Natural killer cell treated with Interleukin-12 subunit alpha and Interleukin-12 subunit beta and Interleukin-15 and Interleukin-18, amount 100 ng/mL, for 72 hours (primary cell): Measurements from ENCODE around the gene ATP6V0A4. TPM values are rescaled to one million over a fixed set of nuclear protein-coding genes. Genes with fewer than 3 reads are reported as not detected.
"Not testable (repeated sequence)": the region's sequence is repeated elsewhere in the genome, so short reads cannot be mapped to it uniquely, and the experiment has no call there.

ENCODE experiments used
- ATAC-seq, 2 donors: fragments of 150-1000 bp; cut with Tn5 transposase in 1 of 2; sonication (Bioruptor Pico), chemical (Tn5 transposase) in 1 of 2; 2 replicates each; pipeline ENCODE4 v1.10.0; 2021
- DNase-seq: peaks from one replicate; pipeline ENCODE4 v3.0.0; 2022; ENCODE audit warnings: low spot score
- H3K27ac Mint-ChIP-seq, 2 donors: 1 replicate in 1 of 2; 2 replicates in 1 of 2; pipeline ENCODE4 v1.8.0; 2022; ENCODE audit warnings: mixed read lengths in 2 of 2, mild to moderate bottlenecking in 1 of 2, moderate library complexity in 1 of 2
- H3K27me3 Mint-ChIP-seq, 2 donors: 1 replicate in 1 of 2; 2 replicates in 1 of 2; pipeline ENCODE4 v1.8.0; 2022; ENCODE audit warnings: mixed read lengths in 2 of 2
- H3K36me3 Mint-ChIP-seq: one replicate; pipeline ENCODE4 v1.8.0; 2022; ENCODE audit warnings: mixed read lengths
- H3K4me1 Mint-ChIP-seq, 2 donors: 1 replicate in 1 of 2; 2 replicates in 1 of 2; pipeline ENCODE4 v1.8.0; 2022; ENCODE audit warnings: low read depth in 2 of 2, mixed read lengths in 2 of 2, mild to moderate bottlenecking in 1 of 2
- H3K4me3 Mint-ChIP-seq: one replicate; pipeline ENCODE4 v1.8.0; 2022; ENCODE audit warnings: mixed read lengths
- H3K9me3 Mint-ChIP-seq: 2 replicates; pipeline ENCODE4 v1.8.0; 2022; ENCODE audit warnings: mixed read lengths
- total RNA-seq, 2 donors: library from RNA; stranded (reverse); gene quantifications; one replicate each; pipeline ENCODE4 v1.2.3, GENCODE V29; 2022

Gene ATP6V0A4
- total RNA-seq, 2 donors from 2014 or later: 0.21 to 0.98 TPM

DNA sequence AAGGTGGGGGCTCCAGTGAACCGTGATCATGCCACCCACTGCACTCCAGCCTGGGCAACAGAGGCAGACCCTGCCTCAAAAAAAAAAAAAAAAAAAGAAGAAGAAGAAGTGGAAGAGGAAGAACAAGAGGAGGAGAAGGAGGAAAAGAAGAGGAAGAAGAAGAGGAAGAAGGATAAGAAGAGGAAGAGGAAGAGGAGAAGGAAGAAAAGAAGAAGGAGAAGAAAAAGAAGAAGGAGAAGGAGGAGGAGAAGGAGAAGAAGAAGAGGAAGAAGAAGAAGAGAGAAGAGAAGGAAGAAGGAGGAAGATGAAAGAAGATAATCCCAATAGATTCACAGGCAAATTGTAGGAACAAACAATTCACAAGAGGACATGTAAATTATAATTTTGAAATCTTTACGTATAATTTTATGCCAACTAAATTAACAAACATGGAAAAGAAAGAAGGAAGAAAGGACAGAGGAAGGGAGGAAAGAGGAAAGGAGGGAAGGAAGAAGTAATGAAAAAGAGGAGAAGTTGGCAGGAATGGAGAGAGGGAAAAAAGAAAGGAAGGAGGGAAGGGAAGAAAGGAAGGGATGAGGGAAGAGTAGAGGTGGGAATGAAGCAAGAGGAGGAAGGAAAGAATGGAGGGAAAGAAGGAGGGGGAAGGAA lies 100.3 kb downstream of the ATP6V0A4 start:
- no peaks in the 10 kb centered on the region for H3K4me1 Mint-ChIP-seq
- ATAC-seq: no peak
- DNase-seq: no peak
- no peak overlapping the region for H3K4me3 Mint-ChIP-seq
- no peak overlapping the region for H3K27ac Mint-ChIP-seq
- no peaks in the 10 kb centered on the region for H3K36me3 Mint-ChIP-seq
- H3K27me3 Mint-ChIP-seq: peaks cover 7 to 14% of the 10 kb centered on the region in 2 donors
- H3K9me3 Mint-ChIP-seq: no peaks in the 10 kb centered on the region

DNA sequence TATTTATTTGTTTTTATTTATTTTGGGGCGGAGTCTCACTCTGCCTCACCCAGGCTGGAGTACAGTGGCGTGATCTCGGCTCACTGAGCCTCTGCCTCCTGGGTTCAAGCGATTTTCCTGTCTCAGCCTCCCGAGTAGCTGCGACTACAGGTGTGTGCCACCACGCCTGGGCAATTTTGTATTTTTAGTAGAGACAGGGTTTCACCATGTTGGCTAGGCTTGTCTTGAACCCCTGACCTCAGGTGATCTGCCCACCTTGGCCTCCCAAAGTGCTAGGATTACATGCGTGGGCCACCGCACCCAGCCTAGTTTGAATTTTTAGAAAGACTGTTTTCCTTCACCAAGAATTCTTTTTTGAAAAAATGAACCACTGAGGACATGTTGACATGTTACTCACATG lies 102.2 kb downstream of the ATP6V0A4 start:
- H3K27me3 Mint-ChIP-seq: peaks cover 9 to 14% of the 10 kb centered on the region in 2 donors
- ATAC-seq, H3K4me3 Mint-ChIP-seq, H3K4me1 Mint-ChIP-seq, H3K27ac Mint-ChIP-seq, H3K9me3 Mint-ChIP-seq, H3K36me3 Mint-ChIP-seq, DNase-seq: not testable (repeated sequence)

DNA sequence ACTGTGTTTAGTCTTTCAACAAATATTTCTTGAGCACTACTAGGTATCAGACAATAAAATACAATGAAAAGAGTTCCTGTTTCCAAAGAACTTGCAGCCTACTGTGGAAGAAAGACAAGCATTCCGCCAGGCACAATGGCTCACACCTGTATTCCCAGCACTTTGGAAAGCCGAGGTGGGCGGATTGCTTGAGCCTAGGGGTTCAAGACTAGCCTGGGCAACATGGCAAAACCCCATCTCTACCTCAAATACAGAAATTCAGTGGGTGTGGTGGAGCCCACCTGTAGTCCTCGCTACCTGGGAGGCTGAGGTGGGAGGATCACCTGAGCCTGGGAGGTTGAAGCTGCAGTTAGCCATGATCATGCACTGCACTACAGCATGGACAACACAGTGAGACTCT lies 102.9 kb downstream of the ATP6V0A4 start:
- no peaks in the 10 kb centered on the region for H3K36me3 Mint-ChIP-seq
- ATAC-seq: no peak
- H3K27me3 Mint-ChIP-seq: peaks cover 9 to 14% of the 10 kb centered on the region in 2 donors
- H3K4me3 Mint-ChIP-seq: no peak overlapping the region
- H3K27ac Mint-ChIP-seq: no peak overlapping the region
- H3K9me3 Mint-ChIP-seq: no peaks in the 10 kb centered on the region
- DNase-seq: no peak
- no peaks in the 10 kb centered on the region for H3K4me1 Mint-ChIP-seq

DNA sequence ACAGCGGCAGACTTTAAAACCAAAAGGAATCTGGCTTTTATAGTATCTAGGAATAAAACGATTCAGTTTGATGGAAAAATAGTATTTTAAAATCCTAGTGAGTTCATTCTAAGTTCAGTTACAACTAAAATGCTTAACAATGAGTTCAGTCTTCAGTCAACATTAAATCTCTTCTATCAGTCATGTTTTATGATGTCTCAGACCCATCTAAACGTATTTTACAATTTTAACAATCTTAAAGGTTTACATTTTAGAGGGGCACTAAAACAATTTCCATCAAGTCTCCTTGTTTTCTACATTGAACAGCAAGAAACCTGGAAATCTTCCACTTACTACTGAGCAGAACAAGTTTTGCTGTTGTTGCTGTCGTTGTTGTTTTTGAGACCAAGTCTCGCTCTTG lies 106.8 kb downstream of the ATP6V0A4 start:
- peaks cover 3% of the 10 kb centered on the region for H3K9me3 Mint-ChIP-seq
- ATAC-seq: no peak
- no peak overlapping the region for H3K4me3 Mint-ChIP-seq
- no peaks in the 10 kb centered on the region for H3K36me3 Mint-ChIP-seq
- DNase-seq: no peak
- peaks cover 0 to 7% of the 10 kb centered on the region in 2 donors for H3K4me1 Mint-ChIP-seq
- H3K27ac Mint-ChIP-seq: no peak overlapping the region
- H3K27me3 Mint-ChIP-seq: peaks cover 5 to 9% of the 10 kb centered on the region in 2 donors

DNA sequence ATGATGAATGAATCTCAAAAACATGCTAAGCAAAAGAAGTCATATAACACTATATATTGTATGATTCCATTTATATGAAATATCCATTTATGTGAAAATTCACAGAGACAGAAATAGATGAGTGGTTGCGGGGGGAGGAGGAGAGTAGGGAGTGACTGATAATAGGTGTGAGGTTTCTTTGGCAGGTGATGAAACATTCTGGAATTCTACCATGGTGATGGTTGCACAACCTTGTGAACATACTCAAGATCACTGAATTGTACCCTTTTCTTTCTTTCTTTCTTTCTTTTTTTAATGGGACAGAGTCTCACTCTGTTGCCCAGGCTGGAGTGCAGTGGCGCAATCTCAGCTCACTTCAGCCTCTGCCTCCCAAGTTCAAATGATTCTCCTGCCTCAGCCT lies 107.5 kb downstream of the ATP6V0A4 start:
- H3K27me3 Mint-ChIP-seq: peaks cover 5 to 9% of the 10 kb centered on the region in 2 donors
- peaks cover 3% of the 10 kb centered on the region for H3K9me3 Mint-ChIP-seq
- no peaks in the 10 kb centered on the region for H3K36me3 Mint-ChIP-seq
- DNase-seq (no peak), ATAC-seq (no peak)
- H3K27ac Mint-ChIP-seq: no peak overlapping the region
- H3K4me1 Mint-ChIP-seq: peaks cover 0 to 7% of the 10 kb centered on the region in 2 donors
- no peak overlapping the region for H3K4me3 Mint-ChIP-seq

DNA sequence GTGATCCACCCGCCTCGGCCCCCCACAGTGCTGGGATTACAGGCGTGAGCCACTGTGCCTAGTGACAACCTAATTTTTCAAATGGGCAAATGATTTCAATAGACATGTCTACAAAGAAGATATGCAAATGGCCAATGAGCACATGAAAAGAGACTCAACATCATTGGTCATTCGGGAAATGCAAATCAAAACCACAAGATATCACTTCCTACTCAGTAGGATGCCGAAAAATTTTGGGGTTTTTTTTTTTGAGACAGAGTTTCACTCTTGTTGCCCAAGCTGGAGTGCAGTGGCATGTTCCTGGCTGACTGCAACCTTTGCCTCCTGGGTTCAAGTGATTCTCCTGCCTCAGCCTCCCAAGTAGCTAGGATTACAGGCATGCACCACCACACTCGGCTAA lies 110.0 kb downstream of the ATP6V0A4 start:
- not testable (repeated sequence) for H3K27ac Mint-ChIP-seq, H3K9me3 Mint-ChIP-seq, H3K4me1 Mint-ChIP-seq, H3K27me3 Mint-ChIP-seq, H3K36me3 Mint-ChIP-seq, H3K4me3 Mint-ChIP-seq, DNase-seq
- ATAC-seq: peak; percentile 57 to 69

- H3K4me1 Mint-ChIP-seq: peaks cover 0 to 7% of the 10 kb centered on the region in 2 donors
- ATAC-seq (no peak), DNase-seq (no peak)
- H3K9me3 Mint-ChIP-seq: peaks cover 3% of the 10 kb centered on the region
- peaks cover 13 to 15% of the 10 kb centered on the region in 2 donors for H3K27me3 Mint-ChIP-seq
- no peaks in the 10 kb centered on the region for H3K36me3 Mint-ChIP-seq
- H3K27ac Mint-ChIP-seq: no peak overlapping the region
- H3K4me3 Mint-ChIP-seq: no peak overlapping the region
Measured at GRCh38 chr7:138684340-138684739, 113.7 kb downstream of the ATP6V0A4 start.

DNA sequence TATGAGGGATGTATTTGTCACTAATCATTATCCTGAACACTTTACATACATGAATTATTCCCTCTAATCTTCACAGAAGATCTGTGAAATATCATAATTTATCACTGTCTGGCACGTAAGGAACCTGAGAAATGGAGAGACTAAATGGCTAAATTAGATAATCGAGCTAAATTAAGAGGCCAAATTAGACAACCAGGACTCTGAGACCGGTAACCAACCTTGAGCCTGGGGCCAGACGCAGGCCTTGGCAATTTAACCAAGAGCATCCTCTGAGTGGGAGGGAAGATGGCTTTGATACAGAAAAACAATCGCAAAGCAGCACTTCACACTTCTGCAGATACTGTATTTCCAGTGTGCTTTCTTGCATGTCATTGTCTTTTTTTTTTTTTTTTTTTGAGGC lies 118.2 kb downstream of the ATP6V0A4 start:
- no peak for DNase-seq
- H3K4me3 Mint-ChIP-seq: no peak overlapping the region
- H3K27me3 Mint-ChIP-seq: peaks cover 8 to 9% of the 10 kb centered on the region in 2 donors
- ATAC-seq: no peak
- no peaks in the 10 kb centered on the region for H3K9me3 Mint-ChIP-seq
- H3K36me3 Mint-ChIP-seq: no peaks in the 10 kb centered on the region
- no peaks in the 10 kb centered on the region for H3K4me1 Mint-ChIP-seq
- no peak overlapping the region for H3K27ac Mint-ChIP-seq

DNA sequence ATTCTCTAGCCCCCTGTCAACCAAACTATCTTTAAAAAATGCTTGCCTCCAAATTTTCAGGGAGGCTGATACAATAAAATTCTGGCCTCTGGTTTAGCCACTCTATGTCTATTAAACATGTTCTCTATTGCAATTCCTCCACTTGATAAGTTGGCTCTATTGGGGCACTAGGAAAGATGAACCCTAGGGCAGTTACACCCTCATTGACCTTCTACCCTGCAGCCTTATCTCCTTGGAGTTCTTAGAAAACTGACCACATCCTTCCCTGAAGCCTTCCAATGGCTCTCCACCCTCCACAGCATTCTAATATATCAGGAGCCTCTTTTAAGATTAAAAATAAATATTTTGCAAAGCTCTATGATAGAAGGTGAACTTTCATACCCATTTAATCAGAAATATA lies 127.4 kb downstream of the ATP6V0A4 start:
- H3K4me3 Mint-ChIP-seq: no peak overlapping the region
- no peak for DNase-seq
- no peak overlapping the region for H3K27ac Mint-ChIP-seq
- no peak for ATAC-seq
- no peaks in the 10 kb centered on the region for H3K36me3 Mint-ChIP-seq
- H3K4me1 Mint-ChIP-seq: peaks cover 4 to 10% of the 10 kb centered on the region in 2 donors
- no peaks in the 10 kb centered on the region for H3K9me3 Mint-ChIP-seq
- H3K27me3 Mint-ChIP-seq: peaks cover 15 to 21% of the 10 kb centered on the region in 2 donors

DNA sequence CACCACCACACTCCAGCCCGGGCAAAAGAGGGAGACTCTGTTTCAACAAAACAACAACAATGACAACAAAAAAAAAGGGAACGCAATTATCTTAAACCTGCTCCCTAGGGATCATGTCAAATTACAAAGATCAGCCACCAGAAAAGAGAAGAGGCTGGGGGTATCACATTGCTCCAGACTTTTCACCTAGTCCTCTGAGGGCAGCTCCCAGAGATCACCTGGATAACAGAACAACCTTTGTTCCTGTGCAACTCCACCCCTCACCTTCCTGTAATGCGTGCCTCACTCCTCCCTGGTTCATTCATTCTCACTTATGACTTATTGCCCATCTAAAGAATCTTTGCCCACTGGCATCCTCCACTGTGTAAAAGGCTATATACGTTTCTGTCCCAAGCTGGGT lies 128.6 kb downstream of the ATP6V0A4 start:
- peaks cover 22 to 28% of the 10 kb centered on the region in 2 donors for H3K27me3 Mint-ChIP-seq
- H3K27ac Mint-ChIP-seq: no peak overlapping the region
- no peak overlapping the region for H3K4me3 Mint-ChIP-seq
- ATAC-seq (no peak), DNase-seq (no peak)
- no peaks in the 10 kb centered on the region for H3K9me3 Mint-ChIP-seq
- no peaks in the 10 kb centered on the region for H3K36me3 Mint-ChIP-seq
- peaks cover 6 to 10% of the 10 kb centered on the region in 2 donors for H3K4me1 Mint-ChIP-seq

GRCh38 chr7:138668946-138669345 lies 129.1 kb downstream of the ATP6V0A4 start:
- H3K4me3 Mint-ChIP-seq: no peak overlapping the region
- H3K9me3 Mint-ChIP-seq: no peaks in the 10 kb centered on the region
- H3K27me3 Mint-ChIP-seq: peaks cover 22 to 28% of the 10 kb centered on the region in 2 donors
- no peak overlapping the region for H3K27ac Mint-ChIP-seq
- DNase-seq (no peak), ATAC-seq (no peak)
- peaks cover 6 to 10% of the 10 kb centered on the region in 2 donors for H3K4me1 Mint-ChIP-seq
- H3K36me3 Mint-ChIP-seq: no peaks in the 10 kb centered on the region

DNA sequence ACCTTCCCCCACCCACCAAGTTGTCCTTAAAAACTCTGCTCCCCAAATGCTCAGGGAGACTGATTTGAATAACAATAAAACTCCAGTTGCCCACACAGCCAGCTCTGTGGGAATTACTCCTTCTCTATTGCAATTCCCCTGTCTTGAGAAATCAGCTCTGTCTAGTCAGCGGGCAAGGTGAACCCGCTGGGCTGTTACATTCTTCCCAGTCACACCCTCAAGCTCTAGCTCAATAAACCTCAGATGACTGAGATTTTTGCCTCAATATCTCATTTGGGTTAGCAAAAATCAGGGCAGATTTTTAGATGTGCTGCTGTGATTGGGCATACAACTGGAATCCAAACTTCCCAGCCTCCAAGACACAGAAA lies 129.8 kb downstream of the ATP6V0A4 start:
- Mint-ChIP-seq H3K36me3 (no peaks in the 10 kb centered on the region), H3K4me3 (no peak overlapping the region), H3K4me1 (peaks cover 6 to 10% of the 10 kb centered on the region in 2 donors), H3K27me3 (peaks cover 25 to 28% of the 10 kb centered on the region in 2 donors), H3K9me3 (no peaks in the 10 kb centered on the region), H3K27ac (no peak overlapping the region)
- ATAC-seq: no peak
- DNase-seq: no peak

DNA sequence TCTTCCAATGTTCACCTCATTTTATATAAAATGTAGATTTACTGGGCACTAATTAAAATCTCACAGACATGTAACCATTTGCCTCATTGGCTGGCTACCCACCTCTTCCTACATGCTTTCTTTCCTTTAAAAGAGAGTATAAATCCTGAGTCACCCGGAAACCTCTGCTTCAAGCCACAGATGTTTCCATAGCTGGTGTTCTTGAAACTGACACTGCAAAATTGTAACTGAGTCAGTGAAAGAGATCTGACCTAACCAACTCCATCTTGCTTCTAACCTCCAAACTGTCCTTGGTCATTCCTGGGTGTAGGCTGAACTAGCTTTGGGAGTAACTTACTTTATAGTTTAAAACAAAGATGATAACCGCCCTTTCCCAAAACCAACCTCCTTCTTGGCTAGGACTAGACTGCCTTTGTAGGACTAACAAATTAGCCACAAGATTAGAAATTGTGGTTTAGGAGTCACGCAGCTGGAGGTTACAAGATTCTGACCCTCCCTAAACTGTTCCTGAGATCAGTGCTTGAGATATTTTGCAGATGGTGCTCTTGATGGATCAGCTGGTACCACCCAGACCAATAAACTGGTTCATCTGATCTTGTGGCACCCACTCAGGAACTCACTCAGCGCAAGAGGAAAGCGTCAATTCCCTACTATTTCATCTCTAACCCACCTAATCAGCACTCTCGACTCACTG lies 130.3 kb downstream of the ATP6V0A4 start:
- no peak for ATAC-seq
- Mint-ChIP-seq H3K27me3 (peaks cover 25 to 31% of the 10 kb centered on the region in 2 donors), H3K4me3 (no peak overlapping the region), H3K4me1 (peaks cover 6 to 10% of the 10 kb centered on the region in 2 donors), H3K27ac (no peak overlapping the region), H3K36me3 (no peaks in the 10 kb centered on the region), H3K9me3 (no peaks in the 10 kb centered on the region)
- DNase-seq: no peak

DNA sequence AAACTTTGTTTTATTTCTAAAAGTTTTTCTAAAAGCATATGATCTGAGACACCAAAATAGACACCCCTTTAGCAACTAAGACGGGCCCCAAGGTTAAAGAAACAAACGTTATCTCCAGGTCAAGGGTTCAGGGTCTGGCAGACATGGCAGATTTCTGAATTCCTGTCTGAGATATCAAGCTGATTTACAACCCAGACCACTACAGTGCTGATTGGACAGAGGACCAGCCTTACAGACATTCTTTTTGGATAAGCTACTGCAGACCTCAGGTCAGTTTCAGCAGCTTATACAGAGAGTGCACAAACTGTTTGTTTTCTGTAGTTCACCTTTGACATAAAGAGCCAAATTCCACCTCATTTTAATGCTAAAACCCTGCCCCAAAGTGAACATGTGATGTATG lies 131.6 kb downstream of the ATP6V0A4 start:
- Mint-ChIP-seq H3K4me1 (peaks cover 6 to 10% of the 10 kb centered on the region in 2 donors), H3K27ac (no peak overlapping the region), H3K9me3 (no peaks in the 10 kb centered on the region), H3K36me3 (no peaks in the 10 kb centered on the region), H3K4me3 (no peak overlapping the region), H3K27me3 (peaks cover 32 to 43% of the 10 kb centered on the region in 2 donors)
- ATAC-seq (no peak), DNase-seq (no peak)
